ENCODE measurements around the gene SLC1A3.

The SLC1A3 gene

DNA sequence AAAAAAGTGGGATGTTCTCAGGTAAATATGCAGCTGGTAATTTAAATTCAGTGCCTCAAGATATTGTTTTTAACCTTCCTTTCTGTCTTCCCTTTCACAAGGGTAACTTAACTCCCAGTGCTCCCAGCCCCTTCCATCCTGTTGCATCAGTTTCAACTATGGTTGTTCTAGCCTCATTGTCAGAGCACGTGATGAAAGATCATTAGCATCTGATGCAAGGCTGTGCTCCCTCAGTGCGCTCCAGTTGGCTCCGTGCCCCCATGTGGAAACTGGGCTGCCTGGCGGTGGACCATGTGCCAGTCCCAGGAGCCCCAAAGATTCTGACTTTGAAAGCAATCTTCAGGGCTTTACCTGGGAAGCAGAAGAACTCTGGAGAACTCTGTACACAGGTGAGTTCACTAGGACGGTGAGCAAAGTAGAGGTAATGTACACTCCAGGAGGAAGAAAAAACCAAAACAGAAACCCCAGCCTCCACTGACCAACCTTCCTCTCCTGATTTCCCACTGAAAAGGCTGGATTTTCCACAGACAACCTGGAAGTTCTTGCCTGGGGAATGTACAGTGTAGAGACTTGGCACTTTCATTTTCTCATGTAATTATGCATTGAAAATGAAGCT lies 96.9 kb downstream of the SLC1A3 start:
- TF ChIP-seq, protein P1, sequence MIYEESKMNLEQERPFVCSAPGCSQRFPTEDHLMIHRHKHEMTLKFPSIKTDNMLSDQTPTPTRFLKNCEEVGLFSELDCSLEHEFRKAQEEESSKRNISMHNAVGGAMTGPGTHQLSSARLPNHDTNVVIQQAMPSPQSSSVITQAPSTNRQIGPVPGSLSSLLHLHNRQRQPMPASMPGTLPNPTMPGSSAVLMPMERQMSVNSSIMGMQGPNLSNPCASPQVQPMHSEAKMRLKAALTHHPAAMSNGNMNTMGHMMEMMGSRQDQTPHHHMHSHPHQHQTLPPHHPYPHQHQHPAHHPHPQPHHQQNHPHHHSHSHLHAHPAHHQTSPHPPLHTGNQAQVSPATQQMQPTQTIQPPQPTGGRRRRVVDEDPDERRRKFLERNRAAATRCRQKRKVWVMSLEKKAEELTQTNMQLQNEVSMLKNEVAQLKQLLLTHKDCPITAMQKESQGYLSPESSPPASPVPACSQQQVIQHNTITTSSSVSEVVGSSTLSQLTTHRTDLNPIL (CRISPR knock-in tag; IDR thresholded peaks at IDR 0.05; ENCODE audit: low read depth): no peak
- TF ChIP-seq ZC3H10 (CRISPR knock-in tag; IDR thresholded peaks at IDR 0.05): no peak
- TF ChIP-seq OSR1 (CRISPR knock-in tag; IDR thresholded peaks at IDR 0.05): no peak
- no peak for ATAC-seq

DNA sequence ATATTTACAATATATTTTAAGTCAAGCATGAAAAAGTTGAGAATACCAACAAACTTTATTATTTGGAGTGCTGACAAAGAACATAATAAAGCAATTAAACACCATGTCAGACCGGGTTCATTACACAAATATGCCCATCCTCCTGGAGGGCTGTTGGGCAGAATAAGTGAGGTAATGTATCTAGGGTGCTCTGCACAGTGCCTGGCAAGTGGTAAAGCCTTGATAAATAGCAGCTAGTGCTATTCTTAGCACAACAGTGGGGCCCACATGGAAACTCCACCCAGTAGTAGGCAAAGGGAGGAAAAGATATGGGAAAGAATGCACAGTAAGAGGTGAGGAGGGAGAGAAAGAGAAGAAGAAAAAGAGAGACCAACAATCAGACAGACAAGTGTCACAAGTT lies 97.7 kb downstream of the SLC1A3 start:
- no peak for ATAC-seq
- TF ChIP-seq ESRRG (CRISPR knock-in tag; IDR thresholded peaks at IDR 0.05) (no peak), ZNF8 (CRISPR knock-in tag; IDR thresholded peaks at IDR 0.05) (no peak), BACH2 (CRISPR knock-in tag; IDR thresholded peaks at IDR 0.05; ENCODE audit: borderline replicate concordance) (no peak), GLIS3 (CRISPR knock-in tag; IDR thresholded peaks at IDR 0.05) (no peak), PPARA (CRISPR knock-in tag; IDR thresholded peaks at IDR 0.05; ENCODE audit: borderline replicate concordance) (no peak), RARB (CRISPR knock-in tag; IDR thresholded peaks at IDR 0.05) (no peak), TOX (CRISPR knock-in tag; IDR thresholded peaks at IDR 0.05; ENCODE audit: borderline replicate concordance) (no peak), SNAI2 (CRISPR knock-in tag; IDR thresholded peaks at IDR 0.05) (no peak), ZC3H10 (CRISPR knock-in tag; IDR thresholded peaks at IDR 0.05) (no peak)
- TF ChIP-seq, protein P2, sequence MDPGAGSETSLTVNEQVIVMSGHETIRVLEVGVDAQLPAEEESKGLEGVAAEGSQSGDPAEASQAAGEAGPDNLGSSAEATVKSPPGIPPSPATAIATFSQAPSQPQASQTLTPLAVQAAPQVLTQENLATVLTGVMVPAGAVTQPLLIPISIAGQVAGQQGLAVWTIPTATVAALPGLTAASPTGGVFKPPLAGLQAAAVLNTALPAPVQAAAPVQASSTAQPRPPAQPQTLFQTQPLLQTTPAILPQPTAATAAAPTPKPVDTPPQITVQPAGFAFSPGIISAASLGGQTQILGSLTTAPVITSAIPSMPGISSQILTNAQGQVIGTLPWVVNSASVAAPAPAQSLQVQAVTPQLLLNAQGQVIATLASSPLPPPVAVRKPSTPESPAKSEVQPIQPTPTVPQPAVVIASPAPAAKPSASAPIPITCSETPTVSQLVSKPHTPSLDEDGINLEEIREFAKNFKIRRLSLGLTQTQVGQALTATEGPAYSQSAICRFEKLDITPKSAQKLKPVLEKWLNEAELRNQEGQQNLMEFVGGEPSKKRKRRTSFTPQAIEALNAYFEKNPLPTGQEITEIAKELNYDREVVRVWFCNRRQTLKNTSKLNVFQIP (CRISPR knock-in tag; IDR thresholded peaks at IDR 0.05; ENCODE audit: borderline replicate concordance, low read depth): no peak
- TF ChIP-seq, protein P3, sequence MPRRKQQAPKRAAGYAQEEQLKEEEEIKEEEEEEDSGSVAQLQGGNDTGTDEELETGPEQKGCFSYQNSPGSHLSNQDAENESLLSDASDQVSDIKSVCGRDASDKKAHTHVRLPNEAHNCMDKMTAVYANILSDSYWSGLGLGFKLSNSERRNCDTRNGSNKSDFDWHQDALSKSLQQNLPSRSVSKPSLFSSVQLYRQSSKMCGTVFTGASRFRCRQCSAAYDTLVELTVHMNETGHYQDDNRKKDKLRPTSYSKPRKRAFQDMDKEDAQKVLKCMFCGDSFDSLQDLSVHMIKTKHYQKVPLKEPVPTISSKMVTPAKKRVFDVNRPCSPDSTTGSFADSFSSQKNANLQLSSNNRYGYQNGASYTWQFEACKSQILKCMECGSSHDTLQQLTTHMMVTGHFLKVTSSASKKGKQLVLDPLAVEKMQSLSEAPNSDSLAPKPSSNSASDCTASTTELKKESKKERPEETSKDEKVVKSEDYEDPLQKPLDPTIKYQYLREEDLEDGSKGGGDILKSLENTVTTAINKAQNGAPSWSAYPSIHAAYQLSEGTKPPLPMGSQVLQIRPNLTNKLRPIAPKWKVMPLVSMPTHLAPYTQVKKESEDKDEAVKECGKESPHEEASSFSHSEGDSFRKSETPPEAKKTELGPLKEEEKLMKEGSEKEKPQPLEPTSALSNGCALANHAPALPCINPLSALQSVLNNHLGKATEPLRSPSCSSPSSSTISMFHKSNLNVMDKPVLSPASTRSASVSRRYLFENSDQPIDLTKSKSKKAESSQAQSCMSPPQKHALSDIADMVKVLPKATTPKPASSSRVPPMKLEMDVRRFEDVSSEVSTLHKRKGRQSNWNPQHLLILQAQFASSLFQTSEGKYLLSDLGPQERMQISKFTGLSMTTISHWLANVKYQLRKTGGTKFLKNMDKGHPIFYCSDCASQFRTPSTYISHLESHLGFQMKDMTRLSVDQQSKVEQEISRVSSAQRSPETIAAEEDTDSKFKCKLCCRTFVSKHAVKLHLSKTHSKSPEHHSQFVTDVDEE (CRISPR knock-in tag; IDR thresholded peaks at IDR 0.05): no peak
- TF ChIP-seq, protein P1 (CRISPR knock-in tag; IDR thresholded peaks at IDR 0.05; ENCODE audit: low read depth): no peak

DNA sequence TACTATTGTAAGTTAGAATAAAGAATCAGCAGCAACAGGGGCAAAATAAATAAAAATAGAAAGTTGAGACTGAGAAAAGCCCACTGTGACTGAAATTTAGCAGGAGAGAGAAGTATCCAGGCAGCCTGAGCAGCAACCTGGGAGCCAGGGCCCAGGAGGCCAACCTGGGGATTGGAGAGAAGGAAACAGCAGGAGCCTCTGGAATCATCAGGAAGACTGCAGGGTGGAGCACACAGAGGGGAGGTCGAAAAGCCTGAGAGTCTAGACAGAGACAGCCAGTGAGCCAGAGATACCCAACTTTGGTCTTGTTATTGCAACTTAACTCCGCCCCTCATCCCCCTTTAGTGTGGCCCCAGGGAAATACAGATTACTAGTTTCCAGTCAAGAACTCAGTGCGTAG lies 98.6 kb downstream of the SLC1A3 start:
- ATAC-seq: no peak
- TF ChIP-seq GLIS3 (CRISPR knock-in tag; IDR thresholded peaks at IDR 0.05): no peak
- TF ChIP-seq BACH2 (CRISPR knock-in tag; IDR thresholded peaks at IDR 0.05; ENCODE audit: borderline replicate concordance): no peak
- no peak for TF ChIP-seq RARB (CRISPR knock-in tag; IDR thresholded peaks at IDR 0.05)
- TF ChIP-seq SNAI2 (CRISPR knock-in tag; IDR thresholded peaks at IDR 0.05): no peak
- TF ChIP-seq, protein P2 (CRISPR knock-in tag; IDR thresholded peaks at IDR 0.05; ENCODE audit: borderline replicate concordance, low read depth): no peak
- no peak for TF ChIP-seq ZNF565 (CRISPR knock-in tag; conservative IDR thresholded peaks at IDR 0.05; ENCODE audit: low read depth)
- no peak for TF ChIP-seq ZNF8 (CRISPR knock-in tag; IDR thresholded peaks at IDR 0.05)
- no peak for TF ChIP-seq ESRRG (CRISPR knock-in tag; IDR thresholded peaks at IDR 0.05)
- TF ChIP-seq, protein P4, sequence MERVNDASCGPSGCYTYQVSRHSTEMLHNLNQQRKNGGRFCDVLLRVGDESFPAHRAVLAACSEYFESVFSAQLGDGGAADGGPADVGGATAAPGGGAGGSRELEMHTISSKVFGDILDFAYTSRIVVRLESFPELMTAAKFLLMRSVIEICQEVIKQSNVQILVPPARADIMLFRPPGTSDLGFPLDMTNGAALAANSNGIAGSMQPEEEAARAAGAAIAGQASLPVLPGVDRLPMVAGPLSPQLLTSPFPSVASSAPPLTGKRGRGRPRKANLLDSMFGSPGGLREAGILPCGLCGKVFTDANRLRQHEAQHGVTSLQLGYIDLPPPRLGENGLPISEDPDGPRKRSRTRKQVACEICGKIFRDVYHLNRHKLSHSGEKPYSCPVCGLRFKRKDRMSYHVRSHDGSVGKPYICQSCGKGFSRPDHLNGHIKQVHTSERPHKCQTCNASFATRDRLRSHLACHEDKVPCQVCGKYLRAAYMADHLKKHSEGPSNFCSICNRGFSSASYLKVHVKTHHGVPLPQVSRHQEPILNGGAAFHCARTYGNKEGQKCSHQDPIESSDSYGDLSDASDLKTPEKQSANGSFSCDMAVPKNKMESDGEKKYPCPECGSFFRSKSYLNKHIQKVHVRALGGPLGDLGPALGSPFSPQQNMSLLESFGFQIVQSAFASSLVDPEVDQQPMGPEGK (CRISPR knock-in tag; IDR thresholded peaks at IDR 0.05; ENCODE audit: borderline replicate concordance): no peak
- no peak for TF ChIP-seq OSR1 (CRISPR knock-in tag; IDR thresholded peaks at IDR 0.05)

Measured in SK-N-SH treated with all-trans-retinoic acid at 6 μM for 48 hours (cell line).